Hair follicular keratinocyte (primary cell): ENCODE results near the gene ANOS1. TPM values are rescaled to one million over a fixed set of nuclear protein-coding genes. Genes with fewer than 3 reads are reported as not detected.

ENCODE experiments used
- total RNA-seq: library from RNA; depleted of rRNA; stranded (reverse); fragments of >200 nt; gene quantifications from 2 replicates; pipeline ENCODE4 v1.2.3, GENCODE V29; 2015

ANOS1 gene, protein sequence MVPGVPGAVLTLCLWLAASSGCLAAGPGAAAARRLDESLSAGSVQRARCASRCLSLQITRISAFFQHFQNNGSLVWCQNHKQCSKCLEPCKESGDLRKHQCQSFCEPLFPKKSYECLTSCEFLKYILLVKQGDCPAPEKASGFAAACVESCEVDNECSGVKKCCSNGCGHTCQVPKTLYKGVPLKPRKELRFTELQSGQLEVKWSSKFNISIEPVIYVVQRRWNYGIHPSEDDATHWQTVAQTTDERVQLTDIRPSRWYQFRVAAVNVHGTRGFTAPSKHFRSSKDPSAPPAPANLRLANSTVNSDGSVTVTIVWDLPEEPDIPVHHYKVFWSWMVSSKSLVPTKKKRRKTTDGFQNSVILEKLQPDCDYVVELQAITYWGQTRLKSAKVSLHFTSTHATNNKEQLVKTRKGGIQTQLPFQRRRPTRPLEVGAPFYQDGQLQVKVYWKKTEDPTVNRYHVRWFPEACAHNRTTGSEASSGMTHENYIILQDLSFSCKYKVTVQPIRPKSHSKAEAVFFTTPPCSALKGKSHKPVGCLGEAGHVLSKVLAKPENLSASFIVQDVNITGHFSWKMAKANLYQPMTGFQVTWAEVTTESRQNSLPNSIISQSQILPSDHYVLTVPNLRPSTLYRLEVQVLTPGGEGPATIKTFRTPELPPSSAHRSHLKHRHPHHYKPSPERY
- 2.6 and 16.6 TPM in 2 replicates for total RNA-seq

DNA sequence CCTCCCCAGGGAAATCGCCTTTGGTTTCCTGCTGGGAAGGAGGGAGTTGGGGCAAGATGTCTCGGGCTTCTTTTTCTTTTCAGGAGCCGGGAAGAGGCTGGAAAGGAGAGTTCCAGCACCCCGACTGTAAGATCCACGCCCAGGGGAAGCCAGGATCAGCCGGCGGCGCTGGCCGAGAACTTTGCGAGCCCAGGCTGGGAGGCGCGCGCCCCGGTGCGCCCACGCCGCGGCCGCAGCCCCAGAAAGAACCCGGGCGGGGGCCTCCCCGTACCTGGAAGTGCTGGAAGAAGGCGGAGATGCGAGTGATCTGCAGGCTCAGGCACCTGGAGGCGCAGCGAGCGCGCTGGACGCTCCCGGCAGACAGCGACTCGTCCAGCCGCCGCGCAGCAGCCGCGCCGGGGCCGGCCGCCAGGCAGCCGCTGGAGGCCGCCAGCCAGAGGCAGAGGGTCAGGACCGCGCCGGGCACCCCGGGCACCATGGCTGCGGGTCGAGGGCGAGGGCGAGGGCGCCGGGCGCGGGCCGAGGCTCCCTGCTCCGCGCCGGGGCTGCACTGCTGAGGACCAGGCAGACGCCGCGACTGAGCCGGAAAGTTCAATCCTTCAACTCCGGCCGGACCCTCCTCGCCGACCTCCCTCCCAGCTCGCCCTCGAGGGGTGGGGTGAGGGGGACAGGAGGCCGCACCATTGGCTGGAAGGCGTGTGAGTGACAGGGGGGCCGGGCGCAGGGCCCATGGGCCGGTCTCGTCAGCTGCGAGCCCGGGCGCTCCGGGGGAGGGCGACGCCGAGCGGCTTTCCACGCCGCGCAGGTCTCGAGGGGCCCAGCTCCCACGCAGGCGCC, at the start of gene ANOS1:
Gene ANOS1, minus strand, starts transcription at position 579 of the 837 bp plus-strand sequence. Its CDS starts 101 bp downstream, at position 478.

Other genes starting within 250 kb of the ANOS1 start
- not detected in 2 replicates for gene FAM9A, start 69.2 kb upstream of the ANOS1 start, total RNA-seq